MCF 10A (cell line): ENCODE data around the gene KLHL1. TPM values are rescaled to one million over a fixed set of nuclear protein-coding genes. Genes with fewer than 3 reads are reported as not detected.

Experiments used
- BruUV-seq: library from RNA; stranded (reverse); fragments of 400-500 nt; replicated peaks from 2 replicates; lab custom pipeline; 2021; lab: Mats Ljungman, UMichigan
- CTCF ChIA-PET: fragments of 300-600 bp; sonication (Branson Sonifier 250); formaldehyde crosslinking; extraction: SDS; loops from one replicate; lab custom pipeline; 2021; ENCODE audit warnings: antibody characterized with exemption, inconsistent platforms; lab: Yijun Ruan, JAX
- POLR2A ChIA-PET: fragments of 300-600, 350-650 bp; sonication (Branson Sonifier 250); formaldehyde crosslinking; extraction: SDS; loops from one replicate; lab custom pipeline; 2020; ENCODE audit warnings: antibody characterized with exemption, inconsistent platforms; lab: Yijun Ruan, JAX
- DNase-seq: peaks from one replicate; pipeline ENCODE4 v3.0.0-alpha.2; 2018; ENCODE audit not compliant: unreplicated experiment
- H3K27ac Mint-ChIP-seq: one replicate; pipeline ENCODE4 v1.8.0; 2022; ENCODE audit warnings: mild to moderate bottlenecking, low read depth, mixed read lengths; ENCODE audit not compliant: unreplicated experiment
- H3K27me3 Mint-ChIP-seq: one replicate; pipeline ENCODE4 v1.8.0; 2022; ENCODE audit warnings: mixed read lengths; ENCODE audit not compliant: insufficient read depth, unreplicated experiment
- H3K36me3 Mint-ChIP-seq: one replicate; pipeline ENCODE4 v1.8.0; 2022; ENCODE audit warnings: mild to moderate bottlenecking, moderate library complexity, mixed read lengths; ENCODE audit not compliant: insufficient read depth, unreplicated experiment
- H3K4me1 Mint-ChIP-seq: one replicate; pipeline ENCODE4 v1.8.0; 2022; ENCODE audit warnings: mixed read lengths; ENCODE audit not compliant: insufficient read depth, unreplicated experiment
- H3K4me3 Mint-ChIP-seq: one replicate; pipeline ENCODE4 v1.8.0; 2022; ENCODE audit warnings: mild to moderate bottlenecking, moderate library complexity, mixed read lengths; ENCODE audit not compliant: unreplicated experiment
- H3K9me3 Mint-ChIP-seq: one replicate; pipeline ENCODE4 v1.8.0; 2022; ENCODE audit warnings: mixed read lengths; ENCODE audit not compliant: unreplicated experiment
- intact Hi-C: fragments of 100-400 bp; cut with micrococcal nuclease; formaldehyde crosslinking; loops from 2 replicates; pipeline ENCODE4 v1.14.1; 2022
- total RNA-seq: library from RNA; stranded (reverse); gene quantifications from 2 replicates; pipeline ENCODE4 v1.2.3, GENCODE V29; 2022
- TF ChIP-seq, protein P1 (sequence below): fragments of 200-600 bp; IDR thresholded peaks from one replicate; pipeline ENCODE4 v1.8.0; 2022; ENCODE audit warnings: antibody characterized with exemption, mild to moderate bottlenecking; ENCODE audit not compliant: unreplicated experiment

Gene KLHL1
- total RNA-seq, 1 experiment from 2014 or later = not detected

DNA sequence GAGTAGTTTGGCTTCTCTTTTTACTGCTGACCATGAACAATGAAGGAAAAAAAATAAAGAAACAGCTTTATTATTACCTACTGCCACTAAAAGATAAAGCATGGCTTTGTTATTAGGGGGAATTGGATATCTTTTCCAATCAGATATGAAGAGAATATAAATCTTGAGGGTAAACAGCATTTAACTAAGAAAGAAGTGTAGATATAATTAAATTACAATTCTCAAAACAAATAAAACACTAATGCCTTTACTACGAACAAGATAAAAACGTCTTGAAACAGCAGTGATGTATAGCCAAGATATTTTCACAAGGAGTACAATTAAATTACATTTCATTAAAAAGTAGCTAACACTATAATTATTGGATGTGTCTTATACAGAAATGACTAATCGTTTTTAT lies 426.5 kb downstream of the KLHL1 start:
- Mint-ChIP-seq H3K27me3 (peaks cover 48% of the 10 kb centered on the region), H3K36me3 (no peaks in the 10 kb centered on the region), H3K4me1 (no peaks in the 10 kb centered on the region), H3K9me3 (no peaks in the 10 kb centered on the region), H3K4me3 (no peak overlapping the region), H3K27ac (no peak overlapping the region)
- DNase-seq = no peak
- intact Hi-C loops = no loop called here
- ChIA-PET POLR2A (interaction anchor here (0.6 kb wide), 1 partner anchor 727 kb away, joined by 4 read pairs; no protein-coding TSS in a partner anchor), CTCF (no interaction called here)
- no TSS peak for BruUV-seq
- TF ChIP-seq, protein P1, sequence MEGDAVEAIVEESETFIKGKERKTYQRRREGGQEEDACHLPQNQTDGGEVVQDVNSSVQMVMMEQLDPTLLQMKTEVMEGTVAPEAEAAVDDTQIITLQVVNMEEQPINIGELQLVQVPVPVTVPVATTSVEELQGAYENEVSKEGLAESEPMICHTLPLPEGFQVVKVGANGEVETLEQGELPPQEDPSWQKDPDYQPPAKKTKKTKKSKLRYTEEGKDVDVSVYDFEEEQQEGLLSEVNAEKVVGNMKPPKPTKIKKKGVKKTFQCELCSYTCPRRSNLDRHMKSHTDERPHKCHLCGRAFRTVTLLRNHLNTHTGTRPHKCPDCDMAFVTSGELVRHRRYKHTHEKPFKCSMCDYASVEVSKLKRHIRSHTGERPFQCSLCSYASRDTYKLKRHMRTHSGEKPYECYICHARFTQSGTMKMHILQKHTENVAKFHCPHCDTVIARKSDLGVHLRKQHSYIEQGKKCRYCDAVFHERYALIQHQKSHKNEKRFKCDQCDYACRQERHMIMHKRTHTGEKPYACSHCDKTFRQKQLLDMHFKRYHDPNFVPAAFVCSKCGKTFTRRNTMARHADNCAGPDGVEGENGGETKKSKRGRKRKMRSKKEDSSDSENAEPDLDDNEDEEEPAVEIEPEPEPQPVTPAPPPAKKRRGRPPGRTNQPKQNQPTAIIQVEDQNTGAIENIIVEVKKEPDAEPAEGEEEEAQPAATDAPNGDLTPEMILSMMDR = no peak

DNA sequence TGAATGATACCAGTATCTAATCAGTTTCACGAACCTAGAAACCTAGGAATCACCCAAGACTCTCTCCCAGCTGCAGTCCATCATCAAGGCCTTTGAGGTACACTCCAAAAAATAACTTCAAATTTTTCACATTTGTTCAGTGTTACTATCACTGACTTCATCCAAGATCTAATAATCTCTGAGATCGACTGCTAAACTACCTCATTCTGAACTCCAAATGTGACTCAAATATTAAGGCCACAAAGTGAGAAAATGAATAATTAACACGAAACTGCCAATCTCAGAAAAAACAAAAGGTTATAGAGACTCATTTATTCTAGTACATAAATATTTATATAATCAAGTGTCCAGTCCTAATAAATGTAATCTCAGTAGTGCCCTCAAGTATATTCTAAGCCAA lies 430.9 kb downstream of the KLHL1 start:
- BruUV-seq = no TSS peak
- intact Hi-C loops = no loop called here
- Mint-ChIP-seq H3K27me3 (peaks cover 10% of the 10 kb centered on the region), H3K36me3 (no peaks in the 10 kb centered on the region), H3K4me1 (no peaks in the 10 kb centered on the region), H3K27ac (no peak overlapping the region), H3K4me3 (no peak overlapping the region), H3K9me3 (no peaks in the 10 kb centered on the region)
- ChIA-PET CTCF (no interaction called here), POLR2A (no interaction called here)
- TF ChIP-seq, protein P1 = no peak
- no peak for DNase-seq

DNA sequence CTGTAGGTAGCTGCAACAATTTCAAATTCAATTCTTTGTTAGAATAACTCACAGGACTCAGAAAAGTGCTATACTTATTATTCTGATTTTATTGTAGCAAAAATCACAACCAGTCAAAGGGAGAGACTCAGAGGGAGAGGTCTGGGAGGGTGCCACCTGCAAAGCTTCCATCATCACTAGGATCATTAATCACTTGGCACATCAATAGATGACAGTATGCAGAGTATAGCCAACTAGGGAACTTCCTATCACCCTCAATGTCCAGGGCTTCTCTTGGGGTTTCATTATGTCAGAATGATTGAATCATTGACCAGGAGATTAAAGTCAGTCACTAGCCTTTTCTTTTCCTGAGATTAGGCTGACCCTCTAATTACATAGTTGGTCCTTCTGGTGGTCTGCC lies 432.0 kb downstream of the KLHL1 start:
- H3K9me3 Mint-ChIP-seq = no peaks in the 10 kb centered on the region
- TF ChIP-seq, protein P1 = no peak
- H3K4me3 Mint-ChIP-seq = no peak overlapping the region
- POLR2A ChIA-PET = no interaction called here
- H3K27ac Mint-ChIP-seq = no peak overlapping the region
- H3K27me3 Mint-ChIP-seq = peaks cover 10% of the 10 kb centered on the region
- CTCF ChIA-PET = no interaction called here
- no TSS peak for BruUV-seq
- no peaks in the 10 kb centered on the region for H3K36me3 Mint-ChIP-seq
- H3K4me1 Mint-ChIP-seq = no peaks in the 10 kb centered on the region
- DNase-seq = no peak
- intact Hi-C loops = no loop called here

DNA sequence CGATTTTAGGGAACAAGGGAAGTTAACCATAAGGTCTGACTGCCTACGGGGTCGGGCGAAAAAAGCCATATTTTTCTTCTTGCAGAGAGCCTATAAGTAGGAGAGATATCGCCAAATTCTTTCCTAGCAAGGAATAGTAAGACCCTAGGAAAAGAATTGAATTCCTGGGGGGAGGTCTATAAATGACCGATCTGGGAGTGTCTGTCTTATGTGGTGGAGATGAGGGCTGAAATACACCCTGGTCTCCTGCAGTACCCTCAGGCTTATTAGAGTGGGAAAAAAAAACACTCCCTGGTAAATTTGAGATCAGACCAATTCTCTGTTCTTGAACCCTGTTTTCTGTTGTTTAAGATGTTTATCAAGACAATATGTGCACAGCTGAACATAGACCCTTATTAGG lies 448.1 kb downstream of the KLHL1 start:
- Mint-ChIP-seq H3K36me3 (no peaks in the 10 kb centered on the region), H3K27ac (no peak overlapping the region), H3K4me3 (no peak overlapping the region), H3K4me1 (no peaks in the 10 kb centered on the region), H3K27me3 (no peaks in the 10 kb centered on the region), H3K9me3 (peaks cover 16% of the 10 kb centered on the region)
- TF ChIP-seq, protein P1 = no peak
- CTCF ChIA-PET = no interaction called here
- POLR2A ChIA-PET = no interaction called here
- intact Hi-C loops = no loop called here
- DNase-seq = no peak
- no TSS peak for BruUV-seq
